DMS153 treated with DMSO at 0.1 percent for 48 hours (cell line): ENCODE measurements around the gene PCSK6.

ENCODE experiments used
- DNase-seq: peaks from one replicate; lab custom pipeline; 2025; ENCODE audit not compliant: unreplicated experiment; lab: John Stamatoyannopoulos, UW

The PCSK6 gene

DNA sequence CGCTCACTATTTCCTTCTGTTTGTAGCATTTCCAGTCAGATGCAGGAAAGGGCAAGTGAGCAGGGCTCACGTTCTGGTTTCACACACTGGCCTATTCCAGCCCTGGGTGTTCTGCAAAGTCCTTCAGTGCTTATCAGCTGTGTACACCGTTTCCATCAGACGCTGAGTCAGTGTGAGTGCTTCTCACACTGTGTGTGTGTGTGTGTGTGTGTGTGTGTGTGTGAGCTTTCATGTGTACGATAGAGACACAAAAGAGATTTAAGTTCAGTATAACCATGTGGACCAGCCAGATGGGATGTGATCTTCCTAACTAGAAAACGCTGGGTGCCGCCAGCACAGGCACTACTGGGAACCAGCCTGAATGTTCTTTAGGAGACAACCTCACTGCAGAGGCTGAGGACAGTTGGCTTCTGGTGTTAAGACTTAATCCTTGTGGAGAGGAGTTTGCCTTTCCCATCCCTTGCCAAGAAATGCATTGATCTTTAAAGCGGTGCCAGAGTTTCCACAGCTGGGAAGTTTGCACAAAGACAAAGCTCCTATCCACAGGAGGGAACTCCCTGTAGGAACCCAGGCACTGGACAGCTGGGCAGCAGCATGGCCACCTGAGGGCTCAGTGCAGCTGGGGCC lies 233.8 kb downstream of the PCSK6 start:
- no peak for DNase-seq

DNA sequence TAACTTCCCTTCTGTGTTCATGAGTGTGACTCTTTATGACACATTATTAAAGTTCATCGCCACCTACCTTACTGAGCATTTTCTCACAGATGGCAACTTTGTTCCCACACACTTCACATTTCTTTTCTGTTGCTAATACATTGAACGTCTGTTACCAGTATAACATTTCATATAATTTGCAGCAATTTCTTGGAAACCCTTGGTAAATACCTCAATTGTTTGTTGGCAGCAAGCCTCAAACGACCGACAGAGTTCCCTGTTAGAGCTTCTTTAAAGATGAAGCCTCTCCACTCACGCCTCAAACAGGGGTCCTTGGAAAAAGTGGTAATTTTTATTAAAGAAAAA lies 234.5 kb downstream of the PCSK6 start:
- DNase-seq, result no peak

DNA sequence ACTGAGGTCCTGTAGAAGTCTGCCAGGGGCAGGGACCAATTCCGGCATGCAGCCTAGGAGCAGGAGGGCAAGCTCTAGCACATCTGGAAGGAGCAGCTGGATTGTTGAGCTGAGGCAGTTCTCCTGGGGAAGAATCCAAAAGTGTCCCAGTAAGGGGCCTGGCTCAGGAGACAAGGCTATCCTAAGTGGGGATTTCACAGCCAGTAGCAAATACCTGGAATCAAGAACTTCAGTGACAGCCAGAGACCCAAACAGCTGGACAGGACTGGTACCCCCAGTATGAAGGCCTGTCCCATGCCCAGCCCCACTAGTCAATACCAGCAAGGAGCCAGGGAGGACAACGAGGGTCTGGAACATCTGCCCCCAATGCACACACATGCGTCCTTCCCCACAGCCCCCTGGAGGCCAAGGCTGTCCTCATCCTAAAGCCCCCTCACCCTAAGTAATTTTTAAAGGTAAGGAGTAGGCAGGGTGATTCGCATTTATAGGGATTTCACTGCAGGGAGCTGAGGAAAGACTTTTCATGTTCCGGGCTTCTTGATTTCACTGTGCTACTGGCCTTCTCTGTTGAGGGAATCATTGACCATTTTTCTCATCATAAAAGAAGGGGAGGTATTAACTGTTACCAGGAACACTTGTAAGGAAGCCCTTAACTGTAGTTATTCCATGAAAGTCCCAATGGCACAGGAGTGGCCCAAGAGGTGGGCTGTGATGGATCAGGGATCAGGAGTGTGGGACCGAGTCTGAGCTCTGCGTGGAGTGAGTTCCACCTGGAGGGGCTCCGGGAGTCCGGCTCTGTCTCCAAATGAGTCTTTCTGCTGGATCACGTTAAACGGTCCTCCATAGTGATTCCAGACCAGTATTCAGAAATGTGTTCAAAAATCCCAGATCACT lies 235.1 kb downstream of the PCSK6 start:
- DNase-seq, result no peak
